ENCODE results near the gene MMP10.

- no peak for TF ChIP-seq CREB1 (CRISPR knock-in tag; IDR thresholded peaks at IDR 0.05; ENCODE audit: low read depth)
- TF ChIP-seq CTCF (conservative IDR thresholded peaks at IDR 0.05; ENCODE audit: low read depth in 2 of 2), result no peak
- TF ChIP-seq POLR2AphosphoS5 (IDR thresholded peaks at IDR 0.05; ENCODE audit: low read depth), result no peak
- no peak for TF ChIP-seq ZNF114 (CRISPR knock-in tag; IDR thresholded peaks at IDR 0.05)
- TF ChIP-seq EZH2phosphoT487 (IDR thresholded peaks at IDR 0.05; ENCODE audit: unreplicated experiment), result no peak
These were observed 10.2 kb downstream of the MMP10 start for GRCh38 chr11:102770191-102770590.

Data from GM23338 (cell line).